HG03103 (cell line): ENCODE data around the gene C6orf52.

Experiments used
- ATAC-seq: cut with Tn5 transposase; IDR thresholded peaks from one replicate; pipeline ENCODE4 v1.9.1; 2021; ENCODE audit warnings: low read depth; ENCODE audit not compliant: unreplicated experiment

Gene C6orf52

DNA sequence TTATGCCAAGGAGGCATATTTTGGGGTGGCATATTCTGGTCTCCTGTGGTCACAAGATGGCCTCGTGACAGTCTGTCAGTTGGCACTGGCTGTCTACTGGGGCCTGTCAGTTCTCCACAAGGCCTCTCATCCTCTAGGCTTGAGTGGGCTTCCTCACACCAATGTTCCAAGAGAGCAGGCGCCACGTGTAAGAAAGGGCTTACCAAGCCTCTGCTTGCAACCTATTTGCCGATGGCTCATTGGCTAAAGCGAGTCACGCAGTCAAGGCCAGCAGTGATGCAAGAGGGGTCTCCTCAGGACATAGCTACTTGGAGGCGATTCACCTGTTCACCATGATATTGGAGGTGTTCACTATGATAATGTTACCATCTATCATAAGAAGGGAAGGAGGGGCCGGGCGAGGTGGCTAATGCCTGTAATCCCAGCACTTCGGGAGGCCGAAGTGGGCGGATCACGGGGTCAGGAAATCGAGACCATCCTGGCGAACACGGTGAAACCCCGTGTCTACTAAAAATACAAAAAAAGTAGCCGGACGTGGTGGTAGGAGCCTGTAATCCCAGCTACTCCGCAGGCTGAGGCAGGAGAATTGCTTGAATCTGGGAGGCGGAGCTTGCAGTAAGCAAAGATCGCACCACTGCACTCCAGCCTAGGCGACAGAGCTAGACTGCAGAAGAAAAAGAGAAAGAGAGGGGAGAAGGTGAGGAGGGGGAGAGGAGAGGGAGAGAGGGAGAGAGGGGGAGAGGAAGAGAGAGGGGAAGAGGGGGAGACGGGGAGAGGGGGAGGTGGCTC, 35.3 kb downstream of the C6orf52 start:
- ATAC-seq = no peak

DNA sequence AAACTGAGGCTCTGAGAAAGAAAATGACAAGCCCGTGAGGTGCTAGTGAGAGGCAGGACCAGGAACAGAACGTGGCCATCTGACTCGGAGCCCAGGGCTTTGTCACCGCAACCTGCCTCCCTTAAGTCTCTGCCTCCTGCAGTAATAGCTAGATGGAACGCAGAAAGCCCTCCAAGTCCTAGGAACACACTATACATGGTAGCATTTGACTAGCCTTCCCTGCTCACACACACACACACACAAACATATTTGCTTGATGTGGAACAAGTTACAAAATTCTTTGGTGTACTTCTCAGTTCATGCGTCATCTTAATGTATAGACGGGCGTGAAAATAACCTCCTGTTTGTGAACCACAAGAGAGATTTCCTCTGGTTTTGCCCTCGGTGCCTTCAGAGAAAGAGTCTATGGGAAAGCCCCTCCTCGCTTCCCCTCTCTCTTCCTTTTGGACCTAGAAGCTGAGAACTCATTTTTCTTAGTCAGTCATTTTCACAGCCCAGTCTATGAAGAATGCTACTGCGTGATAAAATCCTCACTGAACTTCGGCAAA, 38.8 kb downstream of the C6orf52 start:
- ATAC-seq = peak; percentile 49

DNA sequence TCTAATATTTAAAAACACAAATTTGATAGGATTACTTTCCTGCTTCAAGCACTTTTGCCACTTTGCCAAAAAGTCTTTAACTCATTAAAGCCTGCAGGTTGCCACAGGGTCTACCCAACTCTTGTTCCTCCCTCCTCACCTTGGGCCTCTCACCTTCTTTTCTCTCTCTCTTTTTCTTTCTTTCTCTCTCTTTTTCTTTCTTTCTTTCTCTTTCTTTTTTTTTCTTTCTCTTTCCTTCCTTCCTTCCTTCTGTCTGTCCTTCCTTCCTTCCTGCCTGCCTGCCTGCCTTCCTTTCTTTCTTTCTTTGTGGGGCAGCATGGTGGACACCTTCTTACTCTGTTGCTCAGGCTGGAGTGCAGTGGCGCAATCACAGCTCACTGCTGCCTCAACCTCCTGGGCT, 50.2 kb downstream of the C6orf52 start:
- ATAC-seq = no peak

DNA sequence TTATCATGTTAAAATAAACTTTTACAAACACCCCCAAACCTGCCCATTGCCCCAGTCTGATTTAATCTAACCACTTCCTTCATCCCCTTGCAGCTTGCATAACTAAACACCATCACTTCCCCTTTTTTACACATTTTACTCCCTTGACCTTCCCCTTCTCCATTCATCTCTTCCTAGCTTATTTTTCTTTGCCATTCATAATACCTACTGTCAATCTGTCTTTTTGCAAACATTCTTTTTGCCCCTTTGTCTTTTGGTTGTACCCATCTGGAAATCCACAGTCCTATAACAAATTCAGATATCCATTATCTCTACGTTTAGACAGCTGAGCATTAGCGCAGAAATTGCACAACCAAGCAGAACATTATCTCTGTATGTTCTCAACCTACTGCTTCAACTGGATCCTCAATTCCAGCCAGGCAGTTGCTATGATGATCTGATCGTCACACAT, 51.2 kb downstream of the C6orf52 start:
- ATAC-seq = peak; percentile 94

DNA sequence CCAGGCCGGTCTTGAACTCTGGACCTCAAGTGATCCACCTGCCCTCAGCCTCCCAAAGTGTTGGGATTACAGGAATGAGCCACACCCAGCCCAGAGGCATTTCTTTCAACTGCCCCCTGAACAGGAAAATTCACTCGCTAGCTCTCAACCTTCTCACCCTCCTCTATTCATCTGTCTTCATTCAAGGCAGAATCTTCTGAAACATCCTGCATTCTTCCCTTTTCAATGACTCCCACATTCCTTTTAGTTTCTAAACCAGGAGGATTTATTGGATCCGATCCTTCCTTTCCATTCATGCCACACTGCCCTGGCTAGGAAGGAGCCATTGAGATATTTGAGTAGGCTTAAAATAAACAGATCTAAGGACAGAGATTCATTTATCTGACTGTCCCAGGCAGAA, 52.9 kb downstream of the C6orf52 start:
- no peak for ATAC-seq

DNA sequence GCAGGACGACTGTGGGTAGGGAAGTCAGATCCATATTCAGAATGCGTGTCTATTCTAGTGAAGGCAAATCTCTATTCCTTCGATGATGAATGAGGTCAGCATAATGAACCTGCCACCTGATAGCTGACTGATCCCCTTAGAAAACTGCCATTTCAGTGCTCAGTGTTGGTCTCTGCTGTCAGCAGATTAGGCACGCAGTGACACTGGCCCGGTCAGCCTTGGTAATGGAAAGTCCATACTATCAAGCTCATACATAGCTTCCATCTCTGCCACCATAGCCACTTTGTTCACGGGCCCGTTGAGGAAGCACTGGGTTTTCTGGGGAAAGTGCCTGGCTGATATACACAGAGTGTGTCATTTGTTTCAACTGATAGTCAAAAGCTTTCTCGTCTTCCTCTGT, 54.0 kb downstream of the C6orf52 start:
- no peak for ATAC-seq

DNA sequence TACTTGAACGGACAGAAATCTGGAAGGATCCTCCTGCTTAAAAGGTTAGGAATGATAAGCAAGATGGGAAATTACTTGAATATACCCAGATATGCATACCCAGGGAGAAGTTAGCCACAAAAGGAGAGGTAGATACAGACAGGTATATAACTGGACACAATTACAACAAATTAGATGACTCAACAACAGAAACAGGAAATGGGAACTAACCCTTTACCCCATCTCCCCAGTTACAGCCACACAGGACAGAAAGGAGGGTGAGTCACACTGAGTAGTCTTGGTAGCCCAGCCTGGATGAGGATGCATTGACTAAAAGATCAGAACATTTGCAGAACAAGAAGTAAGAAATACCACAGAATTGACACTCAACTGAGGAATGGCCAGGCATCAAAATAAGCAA, 61.2 kb downstream of the C6orf52 start:
- ATAC-seq = peak; percentile 98

DNA sequence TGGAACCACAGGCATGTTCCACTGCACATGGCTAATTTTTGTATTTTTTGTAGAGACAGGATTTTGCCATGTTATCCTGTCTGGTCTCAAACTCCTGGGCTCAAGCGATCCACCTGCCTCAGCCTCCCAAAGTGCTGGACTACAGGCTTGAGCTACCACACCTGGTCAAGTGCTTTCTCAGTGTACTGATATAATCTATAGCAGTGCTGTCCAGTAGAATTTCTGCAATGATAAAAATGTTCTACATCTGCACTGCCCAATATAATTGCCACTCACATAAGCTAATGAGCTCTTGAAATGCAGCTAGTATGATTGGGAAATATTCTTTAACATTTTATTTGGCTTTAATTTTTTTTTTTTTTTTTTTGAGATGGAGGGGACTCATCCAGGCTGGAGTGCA, 64.2 kb downstream of the C6orf52 start:
- no peak for ATAC-seq

DNA sequence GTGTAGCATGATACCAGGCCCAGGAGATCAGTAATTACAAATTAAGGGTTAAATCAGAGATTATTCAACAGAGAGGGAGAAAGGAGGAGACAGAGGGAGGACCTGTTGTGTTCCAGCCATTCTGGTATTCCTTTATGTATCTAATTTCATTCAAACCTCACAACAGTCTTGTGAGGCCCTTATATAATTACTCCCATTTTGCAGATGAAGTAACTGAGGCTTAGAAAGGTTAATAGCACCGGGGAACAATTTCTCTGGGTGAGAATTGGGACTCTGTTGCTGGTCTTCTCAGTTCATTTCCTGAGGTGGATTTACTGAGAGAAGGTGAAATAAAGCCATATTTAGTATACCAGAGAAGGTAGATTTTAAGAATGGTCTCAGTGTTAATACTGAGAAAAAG, 66.6 kb downstream of the C6orf52 start:
- ATAC-seq = no peak

DNA sequence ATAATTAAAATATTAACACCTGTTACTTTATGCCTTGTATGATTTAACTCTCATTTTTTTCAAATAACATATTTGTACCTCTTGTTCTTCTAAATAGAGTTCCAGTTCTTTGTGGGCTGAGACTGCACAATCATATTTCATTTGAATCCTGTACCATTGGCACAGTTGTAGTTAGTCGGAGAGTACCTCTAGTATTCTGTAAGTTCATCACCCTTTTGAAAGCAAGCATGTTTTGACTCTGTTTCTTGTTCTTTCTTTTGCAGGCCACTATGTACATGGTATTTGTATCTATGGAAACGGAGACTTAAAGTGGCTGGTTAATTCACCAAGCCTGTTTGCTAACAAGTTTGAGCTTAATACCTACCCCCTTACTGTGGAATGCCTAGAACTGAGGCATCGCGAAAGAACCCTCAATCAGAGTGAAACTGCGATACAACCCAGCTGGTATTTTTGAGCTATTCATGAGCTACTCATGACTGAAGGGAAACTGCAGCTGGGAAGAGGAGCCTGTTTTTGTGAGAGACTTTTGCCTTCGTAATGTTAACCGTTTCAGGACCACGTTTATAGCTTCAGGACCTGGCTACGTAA, 68.2 kb downstream of the C6orf52 start:
- no peak for ATAC-seq

DNA sequence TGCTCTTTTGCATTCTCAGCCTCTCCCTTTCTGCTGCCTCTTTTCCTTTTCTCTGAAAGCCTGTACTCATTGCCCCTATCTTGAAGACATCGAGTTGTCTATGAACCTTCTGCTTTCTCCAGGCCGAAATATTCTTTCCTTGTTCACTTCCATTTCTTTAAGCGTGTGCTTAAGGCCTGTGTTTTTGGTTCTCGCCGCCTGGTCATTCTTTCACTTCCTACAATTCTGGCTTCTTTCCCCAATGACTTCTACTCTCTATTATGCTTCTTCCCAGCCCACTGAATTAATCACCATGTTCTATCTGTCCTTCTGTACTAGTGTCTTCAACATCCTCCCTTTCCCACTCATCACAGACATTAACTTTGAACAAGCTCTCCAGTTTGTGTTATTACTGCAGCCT, 69.6 kb downstream of the C6orf52 start:
- no peak for ATAC-seq

DNA sequence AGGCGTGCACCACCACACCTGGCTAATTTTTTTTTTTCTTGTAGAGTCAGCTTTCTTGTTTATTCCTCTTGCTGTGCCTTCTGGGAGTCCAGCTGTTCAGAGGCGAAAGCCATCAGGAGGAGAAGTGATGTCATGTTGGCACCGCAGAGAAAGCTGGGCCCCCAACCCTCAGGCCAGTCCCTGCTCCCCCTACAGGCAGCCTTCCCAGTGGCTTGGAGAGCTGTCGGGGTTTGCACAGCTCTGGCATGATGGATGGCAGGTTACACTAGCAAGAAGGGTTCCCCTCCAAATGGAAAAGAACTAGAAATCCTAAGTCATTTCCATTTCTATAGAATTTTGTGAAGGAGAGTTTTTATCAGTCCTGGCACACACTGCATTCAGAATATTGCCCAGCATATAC, 72.6 kb downstream of the C6orf52 start:
- no peak for ATAC-seq
